Neuronal stem cell (in vitro differentiated cells): ENCODE results near the gene SOCS6.

ENCODE experiments used
- DNase-seq: peaks from one replicate; pipeline ENCODE4 v3.0.0-alpha.2; 2013; ENCODE audit warnings: low spot score
- H2AFZ ChIP-seq: one replicate; pipeline ENCODE4 v1.6.1; 2013; ENCODE audit warnings: mild to moderate bottlenecking, low read length, inconsistent platforms
- H2AK5ac ChIP-seq: 2 replicates; pipeline ENCODE4 v1.6.1; 2013; ENCODE audit warnings: low read depth, mild to moderate bottlenecking, inconsistent platforms, low read length, moderate library complexity, mixed read lengths
- H2BK120ac ChIP-seq: 2 replicates; pipeline ENCODE4 v1.6.1; 2013; ENCODE audit warnings: low read depth, mild to moderate bottlenecking, inconsistent platforms, low read length, moderate library complexity, mixed read lengths
- H2BK12ac ChIP-seq: one replicate; pipeline ENCODE4 v1.6.1; 2013; ENCODE audit warnings: low read length, inconsistent platforms
- H2BK15ac ChIP-seq: 2 replicates; pipeline ENCODE4 v1.6.1; 2013; ENCODE audit warnings: mild to moderate bottlenecking, low read length, inconsistent platforms, mixed read lengths
- H2BK5ac ChIP-seq: one replicate; pipeline ENCODE4 v1.6.1; 2013; ENCODE audit warnings: inconsistent platforms, mild to moderate bottlenecking, low read length, moderate library complexity
- H3K14ac ChIP-seq: one replicate; pipeline ENCODE4 v1.6.1; 2013; ENCODE audit warnings: low read length, inconsistent platforms
- H3K18ac ChIP-seq: 2 replicates; pipeline ENCODE4 v1.6.1; 2013; ENCODE audit warnings: low read length, inconsistent platforms
- H3K23ac ChIP-seq: 2 replicates; pipeline ENCODE4 v1.6.1; 2013; ENCODE audit warnings: low read depth, mild to moderate bottlenecking, mixed read lengths, low read length, inconsistent platforms; ENCODE audit not compliant: poor library complexity
- H3K27ac ChIP-seq: replicated peaks from 3 replicates; pipeline ENCODE4 v1.5.1; 2013; ENCODE audit warnings: low read length, inconsistent platforms
- H3K27me3 ChIP-seq, 3 experiments: 2 replicates each; pipeline ENCODE4 v1.6.1; 2013; ENCODE audit warnings: low read length in 3 of 3, mild to moderate bottlenecking in 2 of 3, inconsistent platforms in 1 of 3, low read depth in 1 of 3, mixed read lengths in 1 of 3, moderate library complexity in 1 of 3; ENCODE audit not compliant: control insufficient read depth in 3 of 3, insufficient read depth in 3 of 3
- H3K36me3 ChIP-seq, 2 donors: replicated peaks in 1 of 2; 2 replicates each; pipeline ENCODE4 v1.6.1; 2013; ENCODE audit warnings: low read length in 2 of 2; ENCODE audit not compliant: control insufficient read depth in 2 of 2, insufficient read depth in 2 of 2
- H3K4ac ChIP-seq: 2 replicates; pipeline ENCODE4 v1.6.1; 2013; ENCODE audit warnings: inconsistent platforms, mild to moderate bottlenecking, low read length, moderate library complexity
- H3K4me1 ChIP-seq, 2 donors: 1 replicate in 1 of 2; 2 replicates in 1 of 2; pipeline ENCODE4 v1.6.1; 2013; ENCODE audit warnings: low read length in 2 of 2, low read depth in 1 of 2; ENCODE audit not compliant: control insufficient read depth in 2 of 2, insufficient read depth in 1 of 2
- H3K4me2 ChIP-seq: one replicate; pipeline ENCODE4 v1.6.1; 2013; ENCODE audit warnings: mild to moderate bottlenecking, low read length, inconsistent platforms; ENCODE audit not compliant: insufficient read depth, poor library complexity, severe bottlenecking
- H3K4me3 ChIP-seq, 2 donors: 2 replicates each; pipeline ENCODE4 v1.5.1; 2013; ENCODE audit warnings: low read length in 2 of 2, mild to moderate bottlenecking in 2 of 2, inconsistent platforms in 1 of 2, moderate library complexity in 1 of 2
- H3K79me1 ChIP-seq: one replicate; pipeline ENCODE4 v1.6.1; 2013; ENCODE audit warnings: low read depth, mild to moderate bottlenecking, inconsistent platforms, low read length, moderate library complexity
- H3K9ac ChIP-seq: one replicate; pipeline ENCODE4 v1.6.1; 2013; ENCODE audit warnings: mild to moderate bottlenecking, low read depth, low read length, inconsistent platforms; ENCODE audit not compliant: poor library complexity
- H3K9me3 ChIP-seq, 2 donors: replicated peaks in 1 of 2; 2 replicates each; pipeline versions ENCODE3 to v1.6.1; 2013; ENCODE audit warnings: low read length in 2 of 2, mild to moderate bottlenecking in 2 of 2, inconsistent platforms in 1 of 2, low read depth in 1 of 2, mixed read lengths in 1 of 2, moderate library complexity in 1 of 2; ENCODE audit not compliant: control insufficient read depth in 2 of 2, insufficient read depth in 1 of 2
- H4K8ac ChIP-seq: one replicate; pipeline ENCODE4 v1.6.1; 2013; ENCODE audit warnings: low read depth, mild to moderate bottlenecking, inconsistent platforms, low read length, moderate library complexity
- H4K91ac ChIP-seq: one replicate; pipeline ENCODE4 v1.6.1; 2013; ENCODE audit warnings: low read length, low read depth, mild to moderate bottlenecking, inconsistent platforms; ENCODE audit not compliant: poor library complexity
- WGBS, 2 donors: extraction: QIAGEN DNeasy Blood & Tissue Kit; methylation state at CpG; one replicate each; pipeline ENCODE4 v1.1.7; 2013; ENCODE audit warnings: missing lambda C conversion rate in 2 of 2, mixed read lengths in 1 of 2; ENCODE audit not compliant: insufficient read length in 2 of 2, insufficient replicate concordance in 1 of 2; ENCODE audit errors: extremely low coverage in 2 of 2; 5-methylcytosine and 5-hydroxymethylcytosine counted together

SOCS6 gene

DNA sequence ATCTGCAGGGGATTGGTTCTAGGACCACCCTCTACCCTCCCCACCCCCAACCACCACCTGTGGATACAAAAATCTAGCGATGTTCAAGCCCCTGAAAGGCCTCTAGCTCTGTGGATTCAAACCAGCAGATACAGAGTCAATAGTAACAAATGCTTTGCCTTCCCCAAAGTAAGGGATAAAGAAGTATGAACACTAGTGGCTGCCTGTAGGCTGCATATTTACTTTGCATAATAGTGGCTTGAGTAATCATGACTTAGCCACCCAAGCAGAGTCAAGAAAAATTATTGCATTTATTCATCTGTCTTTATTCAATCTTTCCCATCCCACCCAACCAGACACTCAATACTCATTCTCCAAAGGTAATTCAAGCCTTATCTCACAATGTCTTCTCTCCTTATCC lies 43.8 kb downstream of the SOCS6 start:
- no peak overlapping the region for H4K8ac ChIP-seq
- H3K9me3 ChIP-seq, result peaks cover 0 to 5% of the 10 kb centered on the region in 2 donors
- H3K27ac ChIP-seq, result no peak overlapping the region
- H3K9ac ChIP-seq, result no peak overlapping the region
- H3K4me3 ChIP-seq, result no peak overlapping the region
- H3K27me3 ChIP-seq, result no peaks in the 10 kb centered on the region
- no peaks in the 10 kb centered on the region for H3K79me1 ChIP-seq
- H4K91ac ChIP-seq, result no peak overlapping the region
- no peak overlapping the region for H3K23ac ChIP-seq
- no peak for DNase-seq
- no peak overlapping the region for H3K14ac ChIP-seq
- no peak overlapping the region for H3K18ac ChIP-seq
- H2AK5ac ChIP-seq, result no peak overlapping the region
- no peak overlapping the region for H2BK15ac ChIP-seq
- no peak overlapping the region for H2AFZ ChIP-seq
- H3K4me2 ChIP-seq, result no peak overlapping the region
- no peak overlapping the region for H3K4ac ChIP-seq
- no peak overlapping the region for H2BK120ac ChIP-seq
- no peak overlapping the region for H2BK12ac ChIP-seq
- no peak overlapping the region for H2BK5ac ChIP-seq
- no CpG with 5 or more reads among the region's 1 CpG for WGBS, 2 donors
- H3K36me3 ChIP-seq, result peaks cover 0 to 10% of the 10 kb centered on the region in 2 donors
- no peaks in the 10 kb centered on the region for H3K4me1 ChIP-seq

DNA sequence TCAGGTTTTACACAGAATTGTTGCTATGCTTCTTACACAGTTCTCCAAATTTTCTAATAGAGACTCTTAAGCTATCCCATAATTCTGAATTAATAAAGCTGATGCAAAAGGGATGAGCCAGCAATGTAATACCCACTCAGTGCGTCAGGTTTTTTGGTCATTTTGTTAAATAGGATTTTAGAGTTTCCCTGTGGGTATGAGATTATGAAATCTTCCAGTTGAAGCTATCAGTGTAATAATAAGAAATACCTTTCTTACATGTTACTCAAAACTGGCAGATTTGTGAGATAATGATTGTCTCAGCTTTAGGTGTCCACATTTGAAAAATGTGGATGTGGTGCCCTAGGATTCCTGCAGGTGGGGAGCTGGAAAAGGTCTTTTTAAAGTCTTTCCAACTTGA lies 44.5 kb downstream of the SOCS6 start:
- no peak overlapping the region for H3K4me3 ChIP-seq
- no CpG with 5 or more reads among the region's 1 CpG for WGBS, 2 donors

DNA sequence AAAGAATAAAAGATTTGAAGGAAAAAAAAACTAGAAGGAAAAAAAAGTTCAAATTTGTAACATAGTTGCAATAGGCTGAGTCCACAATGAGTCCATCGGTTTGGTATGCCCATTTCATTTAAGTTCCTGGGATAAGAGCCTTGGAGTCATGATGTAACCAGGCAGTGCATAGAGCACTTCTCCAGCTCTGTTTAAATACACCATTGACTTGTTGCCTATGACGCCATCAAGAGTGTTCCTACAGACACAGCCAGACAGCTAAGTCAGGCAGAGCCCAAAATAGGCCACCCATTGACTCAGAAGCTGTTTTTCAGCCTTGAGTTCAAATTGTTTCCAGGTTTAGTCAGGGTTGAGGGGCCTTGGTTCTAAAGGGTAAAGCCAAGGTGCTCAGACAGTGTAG lies 44.9 kb downstream of the SOCS6 start:
- H3K9ac ChIP-seq, result no peak overlapping the region
- H3K23ac ChIP-seq, result no peak overlapping the region
- peaks cover 0 to 5% of the 10 kb centered on the region in 2 donors for H3K36me3 ChIP-seq
- no peak overlapping the region for H3K4ac ChIP-seq
- no peak overlapping the region for H3K27ac ChIP-seq
- no peak overlapping the region for H2BK12ac ChIP-seq
- peaks cover 0 to 5% of the 10 kb centered on the region in 2 donors for H3K9me3 ChIP-seq
- no peak for DNase-seq
- no peak overlapping the region for H2AFZ ChIP-seq
- H2BK15ac ChIP-seq, result no peak overlapping the region
- H3K14ac ChIP-seq, result no peak overlapping the region
- no peak overlapping the region for H3K4me2 ChIP-seq
- no CpG with 5 or more reads among the region's 2 CpGs for WGBS, 2 donors
- H3K27me3 ChIP-seq, result no peaks in the 10 kb centered on the region
- no peak overlapping the region for H4K8ac ChIP-seq
- H3K4me3 ChIP-seq, result no peak overlapping the region
- H3K18ac ChIP-seq, result no peak overlapping the region
- H3K79me1 ChIP-seq, result no peaks in the 10 kb centered on the region
- no peak overlapping the region for H2BK5ac ChIP-seq
- no peak overlapping the region for H4K91ac ChIP-seq
- no peak overlapping the region for H2BK120ac ChIP-seq
- no peak overlapping the region for H2AK5ac ChIP-seq
- H3K4me1 ChIP-seq, result no peaks in the 10 kb centered on the region

More for the DNA sequence above, 44.5 kb downstream of the SOCS6 start:
- Histone ChIP-seq H3K36me3 (peaks cover 0 to 5% of the 10 kb centered on the region in 2 donors), H3K9ac (no peak overlapping the region), H3K4me1 (no peaks in the 10 kb centered on the region), H2AFZ (no peak overlapping the region), H4K91ac (no peak overlapping the region), H3K9me3 (peaks cover 0 to 5% of the 10 kb centered on the region in 2 donors), H3K4me2 (no peak overlapping the region), H3K4ac (no peak overlapping the region), H3K23ac (no peak overlapping the region), H4K8ac (no peak overlapping the region), H2AK5ac (no peak overlapping the region), H3K27ac (no peak overlapping the region), H3K79me1 (no peaks in the 10 kb centered on the region), H3K14ac (no peak overlapping the region), H3K18ac (no peak overlapping the region), H2BK12ac (no peak overlapping the region), H2BK120ac (no peak overlapping the region), H2BK15ac (no peak overlapping the region), H2BK5ac (no peak overlapping the region), H3K27me3 (no peaks in the 10 kb centered on the region)
- no peak for DNase-seq

DNA sequence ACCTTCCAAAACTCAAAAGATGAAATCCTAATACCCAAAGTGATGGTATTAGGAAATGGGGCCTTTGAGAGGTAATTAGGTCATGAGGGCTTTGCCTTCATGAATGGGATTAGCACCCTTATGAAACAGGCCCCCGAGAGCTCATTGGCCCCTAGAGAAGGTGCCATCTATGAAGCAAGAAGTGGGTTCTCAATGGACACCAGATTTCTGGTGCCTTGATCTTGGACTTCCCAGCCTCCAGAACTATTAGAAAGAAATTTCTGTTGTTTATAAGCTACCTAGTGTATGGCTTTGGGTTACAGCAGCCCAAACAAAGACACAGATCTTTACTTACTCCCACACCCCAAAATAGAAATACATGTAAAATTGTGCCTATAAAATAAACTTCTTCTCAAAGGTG lies 45.4 kb downstream of the SOCS6 start:
- no peak overlapping the region for H3K4ac ChIP-seq
- H3K4me2 ChIP-seq, result no peak overlapping the region
- H3K79me1 ChIP-seq, result no peaks in the 10 kb centered on the region
- no peak overlapping the region for H3K4me3 ChIP-seq
- no peak overlapping the region for H3K27ac ChIP-seq
- H2AK5ac ChIP-seq, result no peak overlapping the region
- no peak overlapping the region for H3K9ac ChIP-seq
- WGBS, 2 donors, result no CpG with 5 or more reads among the region's 1 CpG
- no peak for DNase-seq
- no peak overlapping the region for H2BK5ac ChIP-seq
- H3K36me3 ChIP-seq, result peaks cover 0 to 5% of the 10 kb centered on the region in 2 donors
- H3K27me3 ChIP-seq, result no peaks in the 10 kb centered on the region
- no peak overlapping the region for H2BK15ac ChIP-seq
- H3K18ac ChIP-seq, result no peak overlapping the region
- H4K8ac ChIP-seq, result no peak overlapping the region
- no peak overlapping the region for H2BK120ac ChIP-seq
- H2BK12ac ChIP-seq, result no peak overlapping the region
- no peaks in the 10 kb centered on the region for H3K4me1 ChIP-seq
- no peak overlapping the region for H4K91ac ChIP-seq
- H3K9me3 ChIP-seq, result peaks cover 0 to 5% of the 10 kb centered on the region in 2 donors
- H3K14ac ChIP-seq, result no peak overlapping the region
- no peak overlapping the region for H2AFZ ChIP-seq
- no peak overlapping the region for H3K23ac ChIP-seq
